ENCODE results near the gene EEF1A2.

DNA sequence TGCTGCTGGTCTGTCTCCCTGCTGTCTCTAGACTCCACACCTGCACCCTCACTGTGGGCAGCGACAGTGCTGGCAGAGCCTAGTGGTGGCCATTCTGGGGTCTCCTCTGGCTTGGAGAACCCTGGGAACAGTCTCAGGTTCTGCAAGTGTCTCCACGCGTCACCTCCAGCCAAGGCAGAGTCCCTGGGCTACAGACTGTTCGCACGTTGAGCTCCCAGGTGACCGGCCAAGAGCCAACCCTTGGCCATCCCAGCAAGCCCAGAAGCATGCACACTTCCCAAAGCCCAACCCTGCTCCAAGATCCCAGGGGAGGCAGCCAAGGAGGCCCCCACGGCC is 4.8 kb downstream of the EEF1A2 start:
- no peak for TF ChIP-seq FOS (IDR thresholded peaks at IDR 0.05; ENCODE audit: low read depth, low read length)
- TF ChIP-seq, protein P1, sequence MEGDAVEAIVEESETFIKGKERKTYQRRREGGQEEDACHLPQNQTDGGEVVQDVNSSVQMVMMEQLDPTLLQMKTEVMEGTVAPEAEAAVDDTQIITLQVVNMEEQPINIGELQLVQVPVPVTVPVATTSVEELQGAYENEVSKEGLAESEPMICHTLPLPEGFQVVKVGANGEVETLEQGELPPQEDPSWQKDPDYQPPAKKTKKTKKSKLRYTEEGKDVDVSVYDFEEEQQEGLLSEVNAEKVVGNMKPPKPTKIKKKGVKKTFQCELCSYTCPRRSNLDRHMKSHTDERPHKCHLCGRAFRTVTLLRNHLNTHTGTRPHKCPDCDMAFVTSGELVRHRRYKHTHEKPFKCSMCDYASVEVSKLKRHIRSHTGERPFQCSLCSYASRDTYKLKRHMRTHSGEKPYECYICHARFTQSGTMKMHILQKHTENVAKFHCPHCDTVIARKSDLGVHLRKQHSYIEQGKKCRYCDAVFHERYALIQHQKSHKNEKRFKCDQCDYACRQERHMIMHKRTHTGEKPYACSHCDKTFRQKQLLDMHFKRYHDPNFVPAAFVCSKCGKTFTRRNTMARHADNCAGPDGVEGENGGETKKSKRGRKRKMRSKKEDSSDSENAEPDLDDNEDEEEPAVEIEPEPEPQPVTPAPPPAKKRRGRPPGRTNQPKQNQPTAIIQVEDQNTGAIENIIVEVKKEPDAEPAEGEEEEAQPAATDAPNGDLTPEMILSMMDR (conservative IDR thresholded peaks at IDR 0.05; ENCODE audit: low read depth, low read length) = no peak
- TF ChIP-seq, protein P2, sequence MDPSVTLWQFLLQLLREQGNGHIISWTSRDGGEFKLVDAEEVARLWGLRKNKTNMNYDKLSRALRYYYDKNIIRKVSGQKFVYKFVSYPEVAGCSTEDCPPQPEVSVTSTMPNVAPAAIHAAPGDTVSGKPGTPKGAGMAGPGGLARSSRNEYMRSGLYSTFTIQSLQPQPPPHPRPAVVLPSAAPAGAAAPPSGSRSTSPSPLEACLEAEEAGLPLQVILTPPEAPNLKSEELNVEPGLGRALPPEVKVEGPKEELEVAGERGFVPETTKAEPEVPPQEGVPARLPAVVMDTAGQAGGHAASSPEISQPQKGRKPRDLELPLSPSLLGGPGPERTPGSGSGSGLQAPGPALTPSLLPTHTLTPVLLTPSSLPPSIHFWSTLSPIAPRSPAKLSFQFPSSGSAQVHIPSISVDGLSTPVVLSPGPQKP (IDR thresholded peaks at IDR 0.05; ENCODE audit: borderline replicate concordance, low read depth, low read length) = no peak
- no peak for TF ChIP-seq CEBPB (IDR thresholded peaks at IDR 0.05; ENCODE audit: low read depth, low read length)
- TF ChIP-seq MXI1 (IDR thresholded peaks at IDR 0.05; ENCODE audit: borderline replicate concordance, low read depth, low read length) = no peak
- TF ChIP-seq RFX5 (IDR thresholded peaks at IDR 0.05; ENCODE audit: low read depth, low read length) = no peak
- TF ChIP-seq RAD21 (IDR thresholded peaks at IDR 0.05; ENCODE audit: low read length) = no peak
- TF ChIP-seq SMC3 (IDR thresholded peaks at IDR 0.05; ENCODE audit: low read depth, low read length) = no peak
- TF ChIP-seq POLR2A (IDR thresholded peaks at IDR 0.05; ENCODE audit: low read depth, low read length) = no peak

Measured in IMR-90 (cell line).